OCI-LY1 (cell line): ENCODE measurements around the gene DDX17.

Experiments
- H2AFZ ChIP-seq: fragments of 200-600 bp; sonication (generic), shearing (Covaris generic); 2 replicates; pipeline ENCODE4 v1.6.0; 2014; ENCODE audit warnings: antibody characterized with exemption, mild to moderate bottlenecking, low read length
- H3F3A ChIP-seq: fragments of 200-600 bp; sonication (generic), shearing (Covaris generic); 2 replicates; pipeline ENCODE4 v1.6.0; 2014; ENCODE audit warnings: mild to moderate bottlenecking, antibody characterized with exemption, low read length, moderate library complexity; ENCODE audit not compliant: insufficient read depth
- H3K27ac ChIP-seq: fragments of 200-600 bp; sonication (generic); 2 replicates; pipeline ENCODE4 v1.5.1; 2014; ENCODE audit warnings: low read length, mixed run types, mild to moderate bottlenecking, low read depth; ENCODE audit not compliant: poor library complexity, severe bottlenecking
- H3K27me3 ChIP-seq: fragments of 200-600 bp; sonication (generic); 2 replicates; pipeline ENCODE4 v1.6.0; 2014; ENCODE audit warnings: antibody characterized with exemption, mild to moderate bottlenecking, low read length, moderate library complexity; ENCODE audit not compliant: insufficient read depth
- H3K36me3 ChIP-seq: fragments of 200-600 bp; sonication (generic); 2 replicates; pipeline ENCODE4 v1.6.1; 2014; ENCODE audit warnings: mild to moderate bottlenecking, antibody characterized with exemption, low read length, moderate library complexity, mixed read lengths; ENCODE audit not compliant: insufficient read depth
- H3K4me1 ChIP-seq: fragments of 200-600 bp; sonication (generic); 2 replicates; pipeline ENCODE4 v1.5.1; 2014; ENCODE audit warnings: mild to moderate bottlenecking, low read length, moderate library complexity; ENCODE audit not compliant: insufficient read depth, severe bottlenecking
- H3K4me2 ChIP-seq: fragments of 200-600 bp; sonication (generic), shearing (Covaris generic); 2 replicates; pipeline ENCODE4 v1.6.1; 2014; ENCODE audit warnings: low read length
- H3K4me3 ChIP-seq: fragments of 200-600 bp; sonication (generic); 2 replicates; pipeline ENCODE4 v1.5.1; 2014; ENCODE audit warnings: low read length, low read depth, mild to moderate bottlenecking, mixed read lengths; ENCODE audit not compliant: poor library complexity, severe bottlenecking
- H3K79me2 ChIP-seq: fragments of 200-600 bp; shearing (Covaris generic); 2 replicates; pipeline ENCODE4 v1.6.1; 2016; ENCODE audit warnings: mixed run types, low read length, mixed read lengths; ENCODE audit not compliant: insufficient read depth
- H3K9ac ChIP-seq: fragments of 200-600 bp; sonication (generic), shearing (Covaris generic); 2 replicates; pipeline ENCODE4 v1.6.1; 2014; ENCODE audit warnings: mild to moderate bottlenecking, low read length, mixed read lengths
- H3K9me2 ChIP-seq: fragments of 200-600 bp; sonication (generic), shearing (Covaris generic); 2 replicates; pipeline ENCODE4 v1.6.1; 2014; ENCODE audit warnings: low read depth, mild to moderate bottlenecking, low read length, mixed read lengths
- H3K9me3 ChIP-seq: fragments of 200-600 bp; shearing (Covaris generic); 2 replicates; pipeline ENCODE4 v1.6.1; 2014; ENCODE audit warnings: low read length, mixed read lengths
- H4K20me1 ChIP-seq: fragments of 200-600 bp; sonication (generic), shearing (Covaris generic); 2 replicates; pipeline ENCODE4 v1.6.0; 2016; ENCODE audit warnings: mild to moderate bottlenecking, low read length; ENCODE audit not compliant: insufficient read depth
- EZH2 ChIP-seq: fragments of 200-600 bp; sonication (generic), shearing (Covaris generic); IDR thresholded peaks from 2 replicates; pipeline ENCODE4 v1.8.0; 2017; ENCODE audit warnings: borderline replicate concordance, mixed run types, mild to moderate bottlenecking, antibody characterized with exemption, low read length, moderate library complexity, mixed read lengths
- TF ChIP-seq, protein P1 (sequence below): fragments of 200-600 bp; sonication (generic), shearing (Covaris generic); IDR thresholded peaks from 2 replicates; pipeline ENCODE4 v1.5.1; 2017; ENCODE audit warnings: mild to moderate bottlenecking, antibody characterized with exemption, low read length, moderate library complexity, mixed read lengths

The DDX17 gene

DNA sequence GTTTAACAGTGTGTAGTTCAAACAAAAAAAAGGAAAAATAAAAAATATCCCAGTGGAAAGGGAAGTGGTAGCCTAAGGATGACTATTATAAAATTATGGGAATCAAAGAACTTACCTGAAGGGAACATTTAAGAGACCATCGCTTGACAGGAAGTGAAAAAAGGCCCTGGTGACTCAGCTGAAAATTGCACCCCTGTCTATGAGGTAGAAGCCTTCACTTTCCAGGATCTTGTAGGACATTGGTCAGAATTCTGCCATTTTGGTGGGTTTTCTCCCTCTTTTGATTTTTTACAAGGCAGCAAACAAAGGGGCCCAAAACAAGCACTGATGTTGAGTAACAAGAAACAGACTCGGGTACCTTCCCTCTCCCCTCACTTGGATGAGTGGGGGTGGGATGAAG is 15.6 kb downstream of the DDX17 start:
- H3K27ac ChIP-seq, result no peak overlapping the region
- peaks cover 99% of the 10 kb centered on the region for H3K36me3 ChIP-seq
- H3K9ac ChIP-seq, result no peak overlapping the region
- H3K79me2 ChIP-seq, result no peaks in the 10 kb centered on the region
- no peak overlapping the region for H3K4me2 ChIP-seq
- H2AFZ ChIP-seq, result no peak overlapping the region
- no peaks in the 10 kb centered on the region for H3K9me2 ChIP-seq
- H3K27me3 ChIP-seq, result no peaks in the 10 kb centered on the region
- H3F3A ChIP-seq, result no peaks in the 10 kb centered on the region
- peaks cover 3% of the 10 kb centered on the region; the same call in 1 of the 2 replicates for H4K20me1 ChIP-seq
- no peak for TF ChIP-seq EZH2
- TF ChIP-seq, protein P1, sequence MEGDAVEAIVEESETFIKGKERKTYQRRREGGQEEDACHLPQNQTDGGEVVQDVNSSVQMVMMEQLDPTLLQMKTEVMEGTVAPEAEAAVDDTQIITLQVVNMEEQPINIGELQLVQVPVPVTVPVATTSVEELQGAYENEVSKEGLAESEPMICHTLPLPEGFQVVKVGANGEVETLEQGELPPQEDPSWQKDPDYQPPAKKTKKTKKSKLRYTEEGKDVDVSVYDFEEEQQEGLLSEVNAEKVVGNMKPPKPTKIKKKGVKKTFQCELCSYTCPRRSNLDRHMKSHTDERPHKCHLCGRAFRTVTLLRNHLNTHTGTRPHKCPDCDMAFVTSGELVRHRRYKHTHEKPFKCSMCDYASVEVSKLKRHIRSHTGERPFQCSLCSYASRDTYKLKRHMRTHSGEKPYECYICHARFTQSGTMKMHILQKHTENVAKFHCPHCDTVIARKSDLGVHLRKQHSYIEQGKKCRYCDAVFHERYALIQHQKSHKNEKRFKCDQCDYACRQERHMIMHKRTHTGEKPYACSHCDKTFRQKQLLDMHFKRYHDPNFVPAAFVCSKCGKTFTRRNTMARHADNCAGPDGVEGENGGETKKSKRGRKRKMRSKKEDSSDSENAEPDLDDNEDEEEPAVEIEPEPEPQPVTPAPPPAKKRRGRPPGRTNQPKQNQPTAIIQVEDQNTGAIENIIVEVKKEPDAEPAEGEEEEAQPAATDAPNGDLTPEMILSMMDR, result no peak
- no peaks in the 10 kb centered on the region for H3K9me3 ChIP-seq
- H3K4me1 ChIP-seq, result no peaks in the 10 kb centered on the region
- no peak overlapping the region for H3K4me3 ChIP-seq

GRCh38 chr22:38489561-38490145 is 16.5 kb downstream of the DDX17 start:
- Histone ChIP-seq H3K27me3 (no peaks in the 10 kb centered on the region), H3K79me2 (no peaks in the 10 kb centered on the region), H3F3A (peaks cover 5% of the 10 kb centered on the region; the same call in 1 of the 2 replicates), H3K9me3 (no peaks in the 10 kb centered on the region), H2AFZ (no peak overlapping the region), H3K4me3 (no peak overlapping the region), H3K9ac (no peak overlapping the region), H3K9me2 (no peaks in the 10 kb centered on the region), H3K4me2 (no peak overlapping the region), H3K4me1 (no peaks in the 10 kb centered on the region), H3K36me3 (peaks cover 98% of the 10 kb centered on the region), H4K20me1 (peaks cover 3% of the 10 kb centered on the region; the same call in 1 of the 2 replicates), H3K27ac (no peak overlapping the region)
- no peak for TF ChIP-seq EZH2
- TF ChIP-seq, protein P1, result no peak

DNA sequence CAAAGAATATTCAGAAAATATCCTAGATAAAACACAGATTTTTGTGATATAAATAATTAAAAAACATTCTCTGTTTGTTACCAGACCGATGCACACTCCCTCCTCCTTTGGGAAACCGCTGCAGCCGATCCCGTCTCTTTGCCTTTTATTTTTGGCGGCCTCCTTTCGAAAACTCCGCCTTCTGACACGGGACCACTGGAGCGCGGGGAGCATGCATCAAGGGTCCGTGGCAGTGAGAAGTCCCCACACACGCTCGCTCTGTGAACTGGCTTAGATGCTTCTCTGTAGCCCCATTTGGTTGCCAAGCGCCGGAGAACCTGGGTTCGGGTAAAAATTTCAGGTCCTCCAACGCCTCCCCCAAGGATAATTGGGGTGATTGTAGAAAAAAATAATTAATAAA is 17.0 kb downstream of the DDX17 start:
- Histone ChIP-seq H4K20me1 (peaks cover 3% of the 10 kb centered on the region; the same call in 1 of the 2 replicates), H3K9me3 (no peaks in the 10 kb centered on the region), H3K4me3 (no peak overlapping the region), H3K4me2 (no peak overlapping the region), H3K79me2 (no peaks in the 10 kb centered on the region), H3K9ac (no peak overlapping the region), H3K27ac (no peak overlapping the region), H3K27me3 (no peaks in the 10 kb centered on the region), H3K4me1 (no peaks in the 10 kb centered on the region), H3F3A (peaks cover 6% of the 10 kb centered on the region; the same call in 1 of the 2 replicates), H3K36me3 (peaks cover 98% of the 10 kb centered on the region), H2AFZ (no peak overlapping the region), H3K9me2 (no peaks in the 10 kb centered on the region)
- TF ChIP-seq EZH2, result no peak
- TF ChIP-seq, protein P1, result no peak
